NB4 (cell line): ENCODE data around the gene GTPBP2.
"Not testable (repeated sequence)": the region's sequence is repeated elsewhere in the genome, so short reads cannot be mapped to it uniquely, and the experiment has no call there.

Experiments
- DNase-seq: peaks from one replicate; pipeline ENCODE4 v3.0.0; 2010; ENCODE audit warnings: low read depth
- H3K4me3 ChIP-seq: one replicate; pipeline ENCODE4 v1.5.1; 2011; ENCODE audit warnings: mild to moderate bottlenecking, low read depth, low read length, moderate library complexity
- MYC ChIP-seq: IDR thresholded peaks from 2 replicates; pipeline ENCODE4 v1.6.1; 2011; ENCODE audit warnings: low read depth, low read length
- POLR2A ChIP-seq: IDR thresholded peaks from 2 replicates; pipeline ENCODE4 v1.6.1; 2011; ENCODE audit warnings: mild to moderate bottlenecking; ENCODE audit not compliant: insufficient read length; ENCODE audit errors: extremely low read depth
- TF ChIP-seq, protein P1 (sequence below): IDR thresholded peaks from 2 replicates; pipeline ENCODE4 v1.6.1; 2011; ENCODE audit warnings: low read depth, low read length
- TF ChIP-seq, protein P2 (sequence below): IDR thresholded peaks from one replicate; pipeline ENCODE4 v1.5.1; 2012; ENCODE audit warnings: low read depth, low read length

Gene GTPBP2

DNA sequence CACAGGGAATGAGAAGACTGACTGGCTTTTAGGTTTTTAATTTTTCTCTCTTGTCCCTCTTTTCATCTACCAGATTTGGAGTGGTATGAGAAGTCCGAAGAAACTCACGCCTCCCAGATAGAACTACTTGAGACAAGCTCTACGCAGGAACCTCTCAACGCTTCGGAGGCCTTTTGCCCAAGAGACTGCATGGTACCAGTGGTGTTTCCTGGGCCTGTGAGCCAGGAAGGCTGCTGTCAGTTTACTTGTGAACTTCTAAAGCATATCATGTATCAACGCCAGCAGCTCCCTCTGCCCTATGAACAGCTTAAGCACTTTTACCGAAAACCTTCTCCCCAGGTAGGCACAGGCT lies 7.2 kb upstream of the GTPBP2 start:
- H3K4me3 ChIP-seq = peak overlapping the region; percentile 99
- peak; percentile 49 for DNase-seq
- TF ChIP-seq, protein P1, sequence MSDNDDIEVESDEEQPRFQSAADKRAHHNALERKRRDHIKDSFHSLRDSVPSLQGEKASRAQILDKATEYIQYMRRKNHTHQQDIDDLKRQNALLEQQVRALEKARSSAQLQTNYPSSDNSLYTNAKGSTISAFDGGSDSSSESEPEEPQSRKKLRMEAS = no peak
- no peak for TF ChIP-seq POLR2A
- TF ChIP-seq MYC = no peak
- TF ChIP-seq, protein P2, sequence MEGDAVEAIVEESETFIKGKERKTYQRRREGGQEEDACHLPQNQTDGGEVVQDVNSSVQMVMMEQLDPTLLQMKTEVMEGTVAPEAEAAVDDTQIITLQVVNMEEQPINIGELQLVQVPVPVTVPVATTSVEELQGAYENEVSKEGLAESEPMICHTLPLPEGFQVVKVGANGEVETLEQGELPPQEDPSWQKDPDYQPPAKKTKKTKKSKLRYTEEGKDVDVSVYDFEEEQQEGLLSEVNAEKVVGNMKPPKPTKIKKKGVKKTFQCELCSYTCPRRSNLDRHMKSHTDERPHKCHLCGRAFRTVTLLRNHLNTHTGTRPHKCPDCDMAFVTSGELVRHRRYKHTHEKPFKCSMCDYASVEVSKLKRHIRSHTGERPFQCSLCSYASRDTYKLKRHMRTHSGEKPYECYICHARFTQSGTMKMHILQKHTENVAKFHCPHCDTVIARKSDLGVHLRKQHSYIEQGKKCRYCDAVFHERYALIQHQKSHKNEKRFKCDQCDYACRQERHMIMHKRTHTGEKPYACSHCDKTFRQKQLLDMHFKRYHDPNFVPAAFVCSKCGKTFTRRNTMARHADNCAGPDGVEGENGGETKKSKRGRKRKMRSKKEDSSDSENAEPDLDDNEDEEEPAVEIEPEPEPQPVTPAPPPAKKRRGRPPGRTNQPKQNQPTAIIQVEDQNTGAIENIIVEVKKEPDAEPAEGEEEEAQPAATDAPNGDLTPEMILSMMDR = no peak

DNA sequence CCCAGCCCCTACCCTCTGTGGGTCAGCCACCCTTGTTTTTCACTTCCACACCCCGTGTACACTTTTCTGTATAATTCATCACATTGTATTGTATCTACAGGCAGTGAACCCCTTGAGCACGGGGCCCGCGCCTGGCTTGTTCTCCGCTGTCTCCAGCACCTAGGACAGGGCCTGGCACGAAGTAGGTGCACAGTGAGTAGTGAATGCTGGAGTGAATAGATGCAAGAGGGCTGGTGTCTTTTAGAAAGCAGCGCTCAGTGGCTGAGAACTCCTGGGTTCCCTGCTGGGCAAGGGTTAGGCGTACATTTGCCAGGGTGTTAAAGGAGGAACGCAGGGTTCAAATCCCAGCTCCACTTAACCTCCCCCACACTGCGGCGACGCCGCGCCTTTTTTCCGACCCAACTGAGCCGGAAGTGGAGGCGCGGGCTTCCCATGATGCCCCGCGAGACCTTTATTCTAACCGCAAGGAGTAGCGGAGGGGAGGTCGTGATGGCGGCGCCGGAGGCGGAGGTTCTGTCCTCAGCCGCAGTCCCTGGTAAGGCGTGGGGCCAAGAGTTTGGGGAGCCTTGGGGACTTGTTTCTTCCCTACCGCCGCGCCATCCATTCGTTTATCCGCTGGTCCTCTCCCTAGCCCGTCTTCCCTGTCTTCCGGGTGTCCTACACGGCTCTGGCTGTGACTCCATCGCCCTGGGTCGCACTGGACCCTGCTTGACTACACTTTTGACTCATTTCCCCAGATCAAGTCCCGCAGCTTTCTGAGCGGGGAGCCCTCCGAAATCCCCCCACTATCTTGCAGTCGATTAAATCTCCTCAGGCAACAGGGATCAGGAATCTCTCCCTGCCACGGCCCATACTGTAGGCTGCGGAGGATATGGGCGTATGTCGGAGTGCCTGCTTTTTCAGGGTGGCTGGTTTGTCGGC lies 6.6 kb upstream of the GTPBP2 start, which contains the start of gene MAD2L1BP:
Gene MAD2L1BP (plus strand): TSS at position 454 of the 921 bp plus-strand sequence. CDS start 36 bp downstream, at position 490.
- H3K4me3 ChIP-seq = peak within 1 kb of the TSS; percentile 99
- peak; percentile 88 for TF ChIP-seq POLR2A
- peak; percentile 64 for TF ChIP-seq MYC
- TF ChIP-seq, protein P2 = no peak
- TF ChIP-seq, protein P1 = peak; percentile 2; the same call in 1 of the 2 replicates
- peak; percentile 93 for DNase-seq

DNA sequence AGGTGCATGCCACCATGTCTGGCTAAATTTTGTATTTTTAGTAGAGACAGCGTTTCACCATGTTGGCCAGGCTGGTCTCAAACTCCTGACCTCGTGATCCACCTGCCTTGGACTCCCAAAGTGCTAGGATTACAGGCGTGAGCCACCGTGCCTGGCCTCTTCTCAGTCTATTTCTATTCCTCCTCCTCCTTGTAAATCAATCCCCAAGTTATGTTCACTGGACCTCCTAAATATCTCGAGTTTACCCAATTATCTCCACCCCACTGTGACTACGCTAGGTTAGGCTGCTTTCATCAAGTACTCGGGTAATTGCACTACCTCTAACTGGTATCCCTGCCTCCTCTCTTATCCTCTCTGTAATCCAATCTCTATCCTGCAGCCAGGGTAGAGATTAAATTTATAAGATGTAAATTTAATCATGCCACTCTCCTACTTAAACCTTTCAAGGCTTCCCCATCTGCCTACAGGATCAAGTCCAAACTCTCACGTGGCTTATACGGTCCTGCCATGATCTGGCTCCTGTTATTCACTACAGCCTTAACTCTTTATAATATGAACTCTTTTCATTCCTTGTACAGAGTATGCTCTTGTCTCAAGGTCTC lies 5.7 kb upstream of the GTPBP2 start:
- peak overlapping the region; percentile 99 for H3K4me3 ChIP-seq
- TF ChIP-seq MYC (no peak), POLR2A (no peak)
- TF ChIP-seq, protein P1 = no peak
- TF ChIP-seq, protein P2 = no peak
- no peak for DNase-seq

DNA sequence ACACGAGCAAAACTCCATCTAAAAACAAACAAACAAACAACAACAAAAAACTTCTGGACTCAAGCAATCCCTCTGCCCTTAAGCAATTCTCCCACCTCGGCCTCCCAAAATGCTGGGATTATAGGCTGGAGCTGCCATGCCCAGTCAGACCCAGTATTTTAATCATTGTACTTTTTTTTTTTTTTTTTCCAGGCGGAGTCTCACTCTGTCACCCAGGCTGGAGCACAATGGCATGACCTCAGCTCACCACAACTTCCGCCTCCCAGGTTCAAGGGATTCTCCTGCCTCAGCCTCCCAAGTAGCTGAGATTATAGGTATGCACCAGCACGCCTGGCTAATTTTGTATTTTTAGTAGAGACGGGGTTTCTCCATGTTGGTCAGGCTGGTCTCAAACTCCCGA lies 3.9 kb upstream of the GTPBP2 start:
- not testable (repeated sequence) for H3K4me3 ChIP-seq, DNase-seq

DNA sequence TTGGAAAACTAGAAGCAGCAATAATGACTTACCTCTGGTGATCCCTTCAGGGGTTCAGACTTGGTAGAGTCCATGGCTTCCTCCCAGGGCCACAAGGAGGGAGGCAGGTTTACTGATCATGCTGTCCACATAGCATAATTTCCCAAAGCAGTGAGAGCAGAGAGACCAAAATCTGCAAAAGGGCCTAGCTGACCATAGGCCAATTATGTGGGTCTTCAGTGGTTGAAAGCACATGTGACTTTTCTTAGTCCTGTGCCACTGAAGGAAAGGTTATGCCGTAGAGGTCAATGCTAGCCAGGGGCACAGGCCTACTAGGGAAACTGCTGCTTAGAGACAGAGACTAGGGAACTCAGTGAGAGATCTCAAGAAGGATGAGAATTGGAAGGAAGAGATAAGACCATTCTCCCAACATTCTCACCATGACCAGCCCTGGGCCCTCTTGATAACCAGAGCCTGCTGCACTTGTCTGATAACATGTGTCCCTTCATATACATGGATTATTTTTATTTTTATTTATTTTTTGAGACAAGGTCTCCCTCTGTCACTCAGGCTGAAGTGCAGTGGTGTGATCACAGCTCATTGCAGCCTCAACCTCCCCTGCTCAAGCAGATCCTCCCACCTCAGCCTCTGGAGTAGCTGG lies 2.0 kb upstream of the GTPBP2 start:
- TF ChIP-seq, protein P1 = peak; percentile 55
- TF ChIP-seq MYC = no peak
- no peak overlapping the region for H3K4me3 ChIP-seq
- DNase-seq = peak; percentile 50

DNA sequence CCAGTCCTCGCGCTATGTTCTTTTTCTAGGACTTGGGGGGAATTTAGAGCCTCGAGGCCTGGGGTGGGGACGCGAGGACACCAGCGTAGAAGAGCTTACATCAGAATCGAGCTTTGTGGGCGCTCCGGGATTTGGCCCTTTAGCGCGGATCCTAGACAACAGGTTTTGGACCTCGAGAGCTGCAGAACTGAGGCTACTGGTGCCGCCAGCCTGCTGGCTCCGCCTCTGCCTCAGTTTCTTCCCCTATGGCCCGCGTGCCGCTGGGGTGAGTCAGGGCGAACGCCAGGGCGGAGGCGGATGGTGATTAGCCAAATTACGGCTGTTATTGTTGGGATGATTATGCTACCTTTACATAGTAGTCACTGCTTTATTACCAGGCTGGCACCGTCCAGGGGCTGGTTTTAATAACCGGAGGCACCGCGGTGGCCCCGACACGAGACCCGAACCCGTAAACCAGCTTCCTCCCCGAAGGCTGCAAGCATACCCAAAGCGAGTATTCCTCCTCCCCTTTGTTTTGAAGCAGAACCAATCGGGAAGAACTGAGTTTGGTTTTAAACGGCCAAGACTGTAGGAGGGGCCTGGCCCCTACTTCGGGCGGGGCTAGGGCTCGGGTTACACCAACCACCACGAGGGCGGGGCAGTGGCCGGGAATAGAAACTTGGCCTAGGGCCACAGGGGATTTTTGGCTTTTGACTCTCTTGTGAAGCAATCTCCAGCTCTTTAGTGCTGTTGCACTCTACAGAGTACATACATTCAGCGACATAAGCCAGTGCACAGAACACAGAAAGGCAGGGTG lies 639 bp upstream of the GTPBP2 start:
- DNase-seq = peak; percentile 100
- peak overlapping the region; percentile 67 for H3K4me3 ChIP-seq
- TF ChIP-seq MYC (no peak), POLR2A (peak; percentile 72)
- TF ChIP-seq, protein P2 = no peak
- TF ChIP-seq, protein P1 = peak; percentile 68
